Esophagus muscularis mucosa (tissue), 4 donors: ENCODE results near the gene SAT1. TPM values are rescaled to one million over a fixed set of nuclear protein-coding genes. Genes with fewer than 3 reads are reported as not detected.

ENCODE experiments used
- DNase-seq: peaks from one replicate; pipeline ENCODE4 v3.0.0-alpha.2; 2017; ENCODE audit errors: extremely low spot score
- H3K27ac ChIP-seq, 4 donors: fragments of 200-600 bp; sonication (generic); replicated peaks in 1 of 4; 1 replicate in 3 of 4; 2 replicates in 1 of 4; pipeline ENCODE4 v1.5.1; 2016 to 2019; ENCODE audit warnings: mild to moderate bottlenecking in 1 of 4
- H3K27me3 ChIP-seq, 4 donors: fragments of 200-600 bp; sonication (generic); one replicate each; pipeline versions ENCODE4 v1.5.1 to v1.6.0; 2016 to 2019
- H3K36me3 ChIP-seq, 4 donors: fragments of 200-600 bp; sonication (generic); one replicate each; pipeline ENCODE4 v1.5.1; 2016 to 2019
- H3K4me1 ChIP-seq, 4 donors: fragments of 200-600 bp; sonication (generic); one replicate each; pipeline ENCODE4 v1.5.1; 2016 to 2019
- H3K4me3 ChIP-seq, 4 donors: fragments of 200-600 bp; sonication (generic); 1 replicate in 2 of 4; 2 replicates in 2 of 4; pipeline ENCODE4 v1.5.1; 2016 to 2019; ENCODE audit warnings: mild to moderate bottlenecking in 4 of 4, moderate library complexity in 1 of 4
- H3K9me3 ChIP-seq, 4 donors: fragments of 200-600 bp; sonication (generic); 1 replicate in 3 of 4; 2 replicates in 1 of 4; pipeline ENCODE4 v1.5.1; 2016 to 2019
- EP300 ChIP-seq: sonication (generic); formaldehyde crosslinking; IDR thresholded peaks from one replicate; pipeline ENCODE4 v1.6.1; 2017; ENCODE audit warnings: antibody characterized with exemption
- POLR2A ChIP-seq: fragments of 450-650 bp; IDR thresholded peaks from one replicate; pipeline ENCODE4 v1.6.1; 2017; ENCODE audit warnings: antibody characterized with exemption, moderate library complexity, mild to moderate bottlenecking, low read depth
- POLR2AphosphoS5 ChIP-seq, 2 donors: sonication (generic); formaldehyde crosslinking; IDR thresholded peaks; one replicate each; pipeline ENCODE4 v1.6.1; 2017; ENCODE audit warnings: antibody characterized with exemption in 2 of 2
- WGBS: methylation state at CpG from one replicate; pipeline ENCODE4 v1.1.5; 2018; 5-methylcytosine and 5-hydroxymethylcytosine counted together
- intact Hi-C: fragments of 100-400 bp; cut with DNase I; formaldehyde crosslinking; loops from one replicate; pipeline ENCODE4 v1.15.1; 2023
- total RNA-seq, 4 donors: library from RNA; depleted of rRNA; stranded (reverse); fragments of >200 nt; gene quantifications; one replicate each; pipeline versions ENCODE4 v1.1.0 to v1.2.1, GENCODE V29; 2016
- TF ChIP-seq, protein P1 (sequence below), 3 experiments: fragments of 200-600 bp in 2 of 3; fragments of 450-650 bp in 1 of 3; sonication (generic) in 2 of 3; IDR thresholded peaks; one replicate each; pipeline ENCODE4 v1.5.1; 2017 to 2019; ENCODE audit warnings: antibody characterized with exemption in 3 of 3, mild to moderate bottlenecking in 2 of 3, moderate library complexity in 1 of 3

Gene SAT1
- total RNA-seq, 4 donors from 2014 or later: 152 to 621 (median 206) TPM

DNA sequence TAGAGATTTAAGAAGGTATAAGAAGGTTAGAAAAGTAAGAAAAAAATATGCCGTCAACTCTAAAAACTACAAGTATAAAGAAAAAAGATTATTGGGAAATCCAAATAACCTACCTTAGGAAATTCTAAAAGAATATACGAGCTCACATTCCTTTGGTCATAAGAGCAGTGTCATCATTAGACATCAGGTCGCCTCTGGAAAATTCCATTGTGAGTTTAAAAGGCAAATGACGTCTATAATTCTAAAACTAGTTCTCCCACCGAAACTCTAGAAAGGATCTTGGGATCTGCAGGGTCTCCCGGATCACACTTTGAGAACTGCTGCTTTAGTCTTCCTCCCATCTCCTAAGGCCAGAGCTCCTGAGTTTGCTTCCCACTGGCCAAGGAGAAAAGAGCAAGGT lies 518 bp upstream of the SAT1 start:
- H3K9me3 ChIP-seq: no peaks in the 10 kb centered on the region
- H3K27me3 ChIP-seq: no peaks in the 10 kb centered on the region
- peaks cover 0 to 30% (median 10%) of the 10 kb centered on the region in 4 donors for H3K4me1 ChIP-seq
- H3K4me3 ChIP-seq: peak overlapping the region; percentile 64 to 78 (median 68)
- DNase-seq: no peak
- intact Hi-C loops: loop anchor here (2.0 to 10.0 kb wide), 4 partner anchors 40 to 242 kb away; partner anchors contain the start of genes ACOT9 and KLHL15
- H3K27ac ChIP-seq: peak overlapping the region; percentile 73 to 96 (median 92)
- H3K36me3 ChIP-seq: peaks cover 0 to 23% (median 2%) of the 10 kb centered on the region in 4 donors
- TF ChIP-seq POLR2A (no peak), POLR2AphosphoS5 (IDR thresholded peaks at IDR 0.05) (no peak), EP300 (no peak)
- TF ChIP-seq, protein P1, sequence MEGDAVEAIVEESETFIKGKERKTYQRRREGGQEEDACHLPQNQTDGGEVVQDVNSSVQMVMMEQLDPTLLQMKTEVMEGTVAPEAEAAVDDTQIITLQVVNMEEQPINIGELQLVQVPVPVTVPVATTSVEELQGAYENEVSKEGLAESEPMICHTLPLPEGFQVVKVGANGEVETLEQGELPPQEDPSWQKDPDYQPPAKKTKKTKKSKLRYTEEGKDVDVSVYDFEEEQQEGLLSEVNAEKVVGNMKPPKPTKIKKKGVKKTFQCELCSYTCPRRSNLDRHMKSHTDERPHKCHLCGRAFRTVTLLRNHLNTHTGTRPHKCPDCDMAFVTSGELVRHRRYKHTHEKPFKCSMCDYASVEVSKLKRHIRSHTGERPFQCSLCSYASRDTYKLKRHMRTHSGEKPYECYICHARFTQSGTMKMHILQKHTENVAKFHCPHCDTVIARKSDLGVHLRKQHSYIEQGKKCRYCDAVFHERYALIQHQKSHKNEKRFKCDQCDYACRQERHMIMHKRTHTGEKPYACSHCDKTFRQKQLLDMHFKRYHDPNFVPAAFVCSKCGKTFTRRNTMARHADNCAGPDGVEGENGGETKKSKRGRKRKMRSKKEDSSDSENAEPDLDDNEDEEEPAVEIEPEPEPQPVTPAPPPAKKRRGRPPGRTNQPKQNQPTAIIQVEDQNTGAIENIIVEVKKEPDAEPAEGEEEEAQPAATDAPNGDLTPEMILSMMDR (IDR thresholded peaks at IDR 0.05): no peak
- WGBS: 47% methylated on average over 6 of the region's 6 CpGs

DNA sequence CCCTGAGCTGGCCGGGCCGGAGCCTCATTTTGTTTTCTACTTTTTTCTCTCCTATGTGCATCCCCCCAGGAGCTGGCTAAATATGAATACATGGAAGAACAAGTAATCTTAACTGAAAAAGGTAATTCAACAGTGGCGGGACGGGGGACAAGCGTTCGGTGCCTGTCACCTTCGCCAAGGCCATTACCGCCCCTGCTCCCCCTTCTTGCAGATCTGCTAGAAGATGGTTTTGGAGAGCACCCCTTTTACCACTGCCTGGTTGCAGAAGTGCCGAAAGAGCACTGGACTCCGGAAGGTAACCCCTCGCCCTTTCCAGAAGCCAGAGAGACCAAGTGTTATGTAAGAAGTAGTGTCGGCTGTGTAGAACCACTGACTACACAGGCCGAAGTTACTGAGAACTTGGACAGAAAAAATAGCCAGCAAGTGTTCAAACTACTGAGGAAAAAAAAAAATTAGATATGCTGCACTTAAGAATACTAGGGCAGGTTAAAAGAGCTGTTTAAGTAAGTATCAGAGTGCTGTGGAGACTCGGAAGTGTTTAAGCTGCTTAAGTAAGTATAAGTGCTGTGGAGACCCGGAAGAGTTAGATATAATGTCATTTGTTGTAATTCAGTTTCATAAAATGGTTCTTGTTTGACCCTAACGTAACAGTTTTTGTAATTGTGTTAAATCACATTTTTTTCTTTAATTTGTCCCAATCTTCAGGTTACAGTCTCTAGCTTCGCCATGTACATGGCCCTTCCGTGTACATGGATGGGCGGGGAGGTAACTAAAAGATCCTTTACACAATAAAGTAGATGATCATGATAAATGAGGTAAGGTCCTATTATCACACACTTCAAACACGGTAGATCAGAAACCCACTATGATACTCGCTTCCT lies 856 bp downstream of the SAT1 start:
- H3K27me3 ChIP-seq: no peaks in the 10 kb centered on the region
- intact Hi-C loops: loop anchor here (2.0 to 10.0 kb wide), 4 partner anchors 42 to 241 kb away; partner anchors contain the start of genes ACOT9 and KLHL15
- TF ChIP-seq, protein P1 (IDR thresholded peaks at IDR 0.05): no peak
- no peak for TF ChIP-seq EP300
- TF ChIP-seq POLR2AphosphoS5 (IDR thresholded peaks at IDR 0.05): no peak
- TF ChIP-seq POLR2A: no peak
- peak overlapping the region; percentile 89 to 96 (median 94) for H3K27ac ChIP-seq
- peaks cover 0 to 23% (median 2%) of the 10 kb centered on the region in 4 donors for H3K36me3 ChIP-seq
- H3K4me1 ChIP-seq: peaks cover 0 to 30% (median 10%) of the 10 kb centered on the region in 4 donors
- 57% methylated on average over 21 of the region's 21 CpGs for whole genome bisulfite sequencing
- peak overlapping the region; percentile 64 to 78 (median 68) for H3K4me3 ChIP-seq
- H3K9me3 ChIP-seq: no peaks in the 10 kb centered on the region
- no peak for DNase-seq

DNA sequence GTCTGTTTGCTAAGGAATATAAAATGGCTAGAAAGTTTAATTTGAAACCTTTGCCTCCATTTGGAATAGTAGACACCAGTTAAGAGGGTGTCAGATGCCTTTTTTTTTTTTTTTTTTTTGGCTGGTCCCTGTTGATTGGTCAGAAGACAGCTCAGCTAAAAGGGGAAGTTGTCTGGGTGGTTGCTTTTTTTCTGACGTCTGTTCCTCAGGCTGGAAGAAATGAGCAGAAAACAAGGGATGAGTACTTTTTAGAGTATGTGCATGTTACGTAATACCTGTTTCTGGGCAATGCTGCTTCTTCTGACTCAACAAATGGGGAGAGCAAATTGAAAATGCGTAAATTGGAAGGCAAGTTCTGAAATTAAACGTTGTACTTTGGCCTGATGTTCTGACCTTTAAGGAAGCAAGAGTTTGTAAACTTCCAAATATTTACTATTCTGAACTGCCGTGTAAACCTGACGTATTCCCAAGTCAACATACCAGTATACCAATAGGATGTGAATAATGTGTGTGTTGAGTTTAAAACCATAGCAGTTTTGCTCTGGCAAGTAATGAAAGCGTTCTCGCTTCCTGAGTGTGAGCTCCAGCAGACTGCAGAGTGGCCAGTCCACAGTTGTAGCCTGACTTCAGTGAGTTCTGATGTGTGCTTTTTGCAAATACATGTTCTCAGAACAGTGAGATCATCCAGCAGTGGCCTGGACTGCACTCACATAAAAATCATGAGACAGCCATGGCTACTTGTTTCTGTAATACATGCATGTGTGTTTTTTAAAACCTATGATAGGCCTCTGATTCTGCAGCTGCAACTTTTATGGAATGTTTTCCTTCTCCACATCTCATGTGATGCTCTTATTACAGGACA lies 1.7 kb downstream of the SAT1 start:
- Histone ChIP-seq H3K4me3 (peak overlapping the region; percentile 64 to 78 (median 68)), H3K9me3 (no peaks in the 10 kb centered on the region), H3K27ac (peak overlapping the region; percentile 89 to 96 (median 94)), H3K4me1 (peaks cover 0 to 30% (median 10%) of the 10 kb centered on the region in 4 donors), H3K27me3 (no peaks in the 10 kb centered on the region), H3K36me3 (peaks cover 0 to 23% (median 2%) of the 10 kb centered on the region in 4 donors)
- 37% methylated on average over 8 of the region's 8 CpGs for WGBS
- no peak for DNase-seq
- intact Hi-C loops: loop anchor here (5.0 to 10.0 kb wide), 3 partner anchors 42 to 240 kb away; partner anchors contain the start of genes ACOT9 and KLHL15
- TF ChIP-seq, protein P1 (IDR thresholded peaks at IDR 0.05): no peak
- TF ChIP-seq POLR2AphosphoS5 (IDR thresholded peaks at IDR 0.05) (peak; percentile 27 to 50), POLR2A (no peak), EP300 (no peak)

DNA sequence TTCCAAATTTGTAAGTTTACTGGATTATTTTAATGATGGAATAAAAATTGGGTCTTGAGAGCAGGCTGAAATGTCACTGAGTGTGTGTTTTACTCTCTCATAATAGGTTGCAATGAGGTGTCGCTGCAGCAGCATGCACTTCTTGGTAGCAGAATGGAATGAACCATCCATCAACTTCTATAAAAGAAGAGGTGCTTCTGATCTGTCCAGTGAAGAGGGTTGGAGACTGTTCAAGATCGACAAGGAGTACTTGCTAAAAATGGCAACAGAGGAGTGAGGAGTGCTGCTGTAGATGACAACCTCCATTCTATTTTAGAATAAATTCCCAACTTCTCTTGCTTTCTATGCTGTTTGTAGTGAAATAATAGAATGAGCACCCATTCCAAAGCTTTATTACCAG lies 2.6 kb downstream of the SAT1 start:
- Histone ChIP-seq H3K36me3 (peaks cover 0 to 23% (median 2%) of the 10 kb centered on the region in 4 donors), H3K27ac (peak overlapping the region; percentile 89 to 96 (median 94)), H3K4me3 (peak overlapping the region; percentile 64 to 78 (median 68)), H3K9me3 (no peaks in the 10 kb centered on the region), H3K27me3 (no peaks in the 10 kb centered on the region), H3K4me1 (peaks cover 0 to 30% (median 10%) of the 10 kb centered on the region in 4 donors)
- DNase-seq: no peak
- TF ChIP-seq POLR2A (no peak), EP300 (no peak), POLR2AphosphoS5 (IDR thresholded peaks at IDR 0.05) (no peak)
- TF ChIP-seq, protein P1 (IDR thresholded peaks at IDR 0.05): no peak
- intact Hi-C loops: loop anchor here (10.0 kb wide), 2 partner anchors 91 to 239 kb away; partner anchors contain the start of gene KLHL15
- 57% methylated on average over 2 of the region's 2 CpGs for WGBS
